GM18861 (cell line): ENCODE data around the gene GAK.

ENCODE experiments used
- ATAC-seq: cut with Tn5 transposase; IDR thresholded peaks from one replicate; pipeline ENCODE4 v1.9.1; 2021; ENCODE audit not compliant: unreplicated experiment

GAK gene

GRCh38 chr4:855880-856224 lies 76.3 kb downstream of the GAK start:
- no peak for ATAC-seq

GRCh38 chr4:854356-854755 lies 77.8 kb downstream of the GAK start:
- no peak for ATAC-seq

- ATAC-seq, result no peak
These were observed 78.7 kb downstream of the GAK start for GRCh38 chr4:853416-853781.

- ATAC-seq, result no peak
These were observed 80.2 kb downstream of the GAK start for GRCh38 chr4:851701-852430.

GRCh38 chr4:850323-850945 lies 81.7 kb downstream of the GAK start:
- ATAC-seq, result no peak

GRCh38 chr4:849478-850175 lies 82.5 kb downstream of the GAK start:
- ATAC-seq, result no peak

GRCh38 chr4:848803-849477 lies 83.2 kb downstream of the GAK start:
- no peak for ATAC-seq

- no peak for ATAC-seq
These were observed 83.8 kb downstream of the GAK start for GRCh38 chr4:848307-848691.

GRCh38 chr4:845836-846251 lies 86.3 kb downstream of the GAK start:
- ATAC-seq, result no peak

GRCh38 chr4:845233-845835 lies 86.8 kb downstream of the GAK start:
- ATAC-seq, result no peak

- ATAC-seq, result no peak
These were observed 87.3 kb downstream of the GAK start for GRCh38 chr4:844752-845232.

- ATAC-seq, result no peak
These were observed 92.3 kb downstream of the GAK start for GRCh38 chr4:839675-840443.

GRCh38 chr4:837772-838171 lies 94.3 kb downstream of the GAK start:
- ATAC-seq, result no peak

GRCh38 chr4:836750-837301 lies 95.3 kb downstream of the GAK start:
- ATAC-seq, result no peak

GRCh38 chr4:836003-836511 lies 96.1 kb downstream of the GAK start:
- no peak for ATAC-seq

- ATAC-seq, result no peak
These were observed 96.7 kb downstream of the GAK start for GRCh38 chr4:835148-836002.

- ATAC-seq, result no peak
These were observed 97.6 kb downstream of the GAK start for GRCh38 chr4:834368-835147.

- ATAC-seq, result no peak
These were observed 98.3 kb downstream of the GAK start for GRCh38 chr4:833731-834367.
